Measurements from ENCODE around the gene ZCCHC24. TPM values are rescaled to one million over a fixed set of nuclear protein-coding genes. Genes with fewer than 3 reads are reported as not detected.

Gene ZCCHC24
- total and polyA plus RNA-seq, 2 of the 8 experiments (the other 6 are each of a cell fraction or from before 2014, with no cell fraction given) = 3.9 to 6.9 TPM

DNA sequence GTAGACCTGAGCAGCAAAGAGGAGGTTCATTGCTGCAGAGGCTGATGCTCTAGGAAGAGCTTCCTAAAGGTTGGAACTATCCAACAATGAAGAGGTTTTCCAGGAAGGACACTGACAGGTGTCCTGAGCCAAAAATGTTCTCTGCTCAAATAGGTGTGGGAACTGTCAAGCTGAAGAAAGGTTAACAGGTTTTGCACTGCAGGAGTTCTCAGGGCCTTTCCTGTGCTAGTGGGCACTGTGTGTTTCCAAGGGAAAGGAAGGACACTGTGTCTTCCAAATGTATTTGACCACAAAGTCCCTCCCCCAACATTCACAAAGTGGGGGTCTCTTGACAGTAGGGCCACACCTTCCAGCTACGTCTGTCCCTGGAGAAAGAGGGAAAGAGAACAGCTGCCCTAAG is 4.0 kb downstream of the ZCCHC24 start:
- peaks cover 2 to 3% of the 10 kb centered on the region in 2 experiments for H4K20me1 ChIP-seq (replicated peaks in 1 of 2; ENCODE audit: control insufficient read depth in 1 of 2, insufficient read depth in 2 of 2, low read length in 2 of 2)
- H2AFZ ChIP-seq (ENCODE audit: low read length) = no peak overlapping the region
- no peak overlapping the region for H3K23ac ChIP-seq (ENCODE audit: insufficient read length)
- H3K4me2 ChIP-seq (ENCODE audit: insufficient read depth in 1 of 2, low read depth in 2 of 2, low read length in 2 of 2) = no peak overlapping the region
- no peak overlapping the region for H3K4ac ChIP-seq (replicated peaks; ENCODE audit: insufficient read length, low read depth, low read length)
- no peak overlapping the region for H4K8ac ChIP-seq (ENCODE audit: extremely low read depth, insufficient read depth, low read length)
- H2AK5ac ChIP-seq (ENCODE audit: low read depth, low read length) = no peak overlapping the region
- no peak overlapping the region for H4K5ac ChIP-seq (ENCODE audit: insufficient read length, low read depth, low read length)
- no peak overlapping the region for H3K4me3 ChIP-seq (ENCODE audit: extremely low read depth in 1 of 4, insufficient read depth in 2 of 4, low read depth in 3 of 4, low read length in 4 of 4)
- H3K36me3 ChIP-seq (ENCODE audit: control insufficient read depth in 2 of 4, insufficient read depth in 4 of 4, low read length in 3 of 4) = no peaks in the 10 kb centered on the region
- no peaks in the 10 kb centered on the region for H3K79me1 ChIP-seq (ENCODE audit: low read depth, low read length)
- H3K56ac ChIP-seq (replicated peaks; ENCODE audit: insufficient read length, low read depth, low read length) = no peak overlapping the region
- ChIA-PET CTCF (ENCODE audit: partially characterized antibody) (interaction anchor here (0.7 to 2.3 kb wide), 10 partner anchors 10 to 67 kb away, joined by 3 to 15 read pairs (median 5); no protein-coding TSS in a partner anchor), POLR2A (ENCODE audit: partially characterized antibody) (no interaction called here)
- H2BK20ac ChIP-seq (ENCODE audit: low read length) = no peak overlapping the region
- peaks cover 0 to 10% (median 5%) of the 10 kb centered on the region in 4 experiments; a peak in 3 of 7 replicates for H3K4me1 ChIP-seq (replicated peaks in 1 of 4; ENCODE audit: control insufficient read depth in 3 of 4, insufficient read depth in 4 of 4, low read length in 3 of 4)
- no peaks in the 10 kb centered on the region for H3K9me3 ChIP-seq (ENCODE audit: insufficient read depth in 2 of 2, low read depth in 1 of 2, low read length in 1 of 2)
- FAIRE-seq (no peak), DNase-seq (ENCODE audit: low read depth in 1 of 2, low spot score in 2 of 2) (no peak)
- peaks cover 16% of the 10 kb centered on the region for H3K23me2 ChIP-seq (ENCODE audit: low read depth, low read length)
- H3K14ac ChIP-seq (ENCODE audit: insufficient read length) = no peak overlapping the region
- H3K27ac ChIP-seq (ENCODE audit: low read depth, low read length) = no peak overlapping the region
- peaks cover 0 to 20% (median 11%) of the 10 kb centered on the region in 4 experiments; a peak in 5 of 7 replicates for H3K27me3 ChIP-seq (replicated peaks in 1 of 4; ENCODE audit: control insufficient read depth in 3 of 4, extremely low read depth in 1 of 4, insufficient read depth in 3 of 4, low read length in 3 of 4)
- no peak overlapping the region for H4K91ac ChIP-seq (replicated peaks; ENCODE audit: insufficient read length, low read length)
- H3K79me2 ChIP-seq (ENCODE audit: control insufficient read depth in 1 of 2, insufficient read depth in 2 of 2, low read length in 2 of 2) = no peaks in the 10 kb centered on the region
- TF ChIP-seq KDM5A (IDR thresholded peaks at IDR 0.05; ENCODE audit: low read length) = no peak
- H2BK120ac ChIP-seq (replicated peaks; ENCODE audit: low read depth, low read length) = no peak overlapping the region
- no peak overlapping the region for H2BK15ac ChIP-seq (ENCODE audit: low read length)
- WGBS, 2 experiments (ENCODE audit: extremely low coverage in 1 of 2, insufficient coverage in 1 of 2, insufficient read length in 1 of 2, insufficient replicate concordance in 2 of 2, low coverage in 1 of 2, low lambda C conversion rate in 2 of 2, missing lambda C conversion rate in 1 of 2) = 94% methylated on average over 1 of the region's 1 CpG; no CpG with 5 or more reads in 1 of the 2 experiments
- H3K18ac ChIP-seq (ENCODE audit: extremely low read depth, low read length) = no peak overlapping the region
- H2BK12ac ChIP-seq (ENCODE audit: low read depth, low read length) = no peak overlapping the region
- no peak overlapping the region for H3K9ac ChIP-seq (replicated peaks in 1 of 4; ENCODE audit: extremely low read depth in 1 of 4, low read depth in 3 of 4, low read length in 3 of 4)
- no peak overlapping the region for H2BK5ac ChIP-seq (ENCODE audit: low read depth, low read length)
